ENCODE data around the gene SUSD2.

SUSD2 gene

DNA sequence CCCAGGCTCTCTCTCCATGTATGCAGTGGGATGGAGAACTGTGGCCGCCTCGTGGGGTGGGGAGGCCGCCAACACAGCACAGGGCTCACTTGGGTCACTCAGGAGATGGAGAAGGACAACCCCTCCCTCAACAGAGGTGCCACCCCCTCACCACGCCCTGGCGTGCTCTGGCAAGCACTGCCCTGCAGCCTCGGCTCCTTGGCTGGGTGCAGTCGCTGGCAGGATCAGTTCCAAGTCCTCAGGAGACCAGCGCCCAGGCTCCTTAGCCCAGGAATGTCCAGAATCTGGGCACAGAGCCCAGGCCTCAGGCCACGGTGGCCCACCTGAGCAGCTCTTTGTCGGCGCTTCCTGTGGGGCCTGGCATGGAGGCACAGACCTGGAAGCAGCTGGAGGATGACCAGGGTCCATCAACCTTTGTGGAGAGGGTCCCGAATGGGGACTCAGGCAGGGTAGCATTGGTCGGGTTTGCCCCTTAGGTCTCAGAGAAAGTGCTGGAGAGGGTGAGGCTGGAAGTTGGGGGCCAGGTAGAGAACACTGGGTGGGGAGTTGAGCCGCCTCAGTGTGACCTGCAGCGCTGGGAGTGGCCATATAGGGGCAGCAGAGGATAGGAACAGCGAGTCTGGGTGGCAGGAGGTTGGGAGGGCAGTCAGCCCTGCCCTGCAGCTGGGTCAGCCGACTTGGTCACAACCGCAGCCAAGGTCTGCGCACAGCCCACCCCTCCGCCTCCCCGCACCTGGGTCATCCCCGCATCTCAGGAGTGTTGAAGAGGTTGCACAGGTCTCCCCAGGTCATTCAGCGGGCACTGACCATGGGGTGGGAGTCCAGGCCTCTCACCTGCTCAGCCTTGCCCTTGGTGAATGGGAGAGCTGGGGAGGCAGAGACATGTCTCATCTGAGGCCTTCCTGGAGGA lies 8.2 kb downstream of the SUSD2 start:
- DNase-seq (ENCODE audit: low read depth): no peak
- H3K4me3 ChIP-seq (ENCODE audit: low read length): no peak overlapping the region
- TF ChIP-seq, protein P1, sequence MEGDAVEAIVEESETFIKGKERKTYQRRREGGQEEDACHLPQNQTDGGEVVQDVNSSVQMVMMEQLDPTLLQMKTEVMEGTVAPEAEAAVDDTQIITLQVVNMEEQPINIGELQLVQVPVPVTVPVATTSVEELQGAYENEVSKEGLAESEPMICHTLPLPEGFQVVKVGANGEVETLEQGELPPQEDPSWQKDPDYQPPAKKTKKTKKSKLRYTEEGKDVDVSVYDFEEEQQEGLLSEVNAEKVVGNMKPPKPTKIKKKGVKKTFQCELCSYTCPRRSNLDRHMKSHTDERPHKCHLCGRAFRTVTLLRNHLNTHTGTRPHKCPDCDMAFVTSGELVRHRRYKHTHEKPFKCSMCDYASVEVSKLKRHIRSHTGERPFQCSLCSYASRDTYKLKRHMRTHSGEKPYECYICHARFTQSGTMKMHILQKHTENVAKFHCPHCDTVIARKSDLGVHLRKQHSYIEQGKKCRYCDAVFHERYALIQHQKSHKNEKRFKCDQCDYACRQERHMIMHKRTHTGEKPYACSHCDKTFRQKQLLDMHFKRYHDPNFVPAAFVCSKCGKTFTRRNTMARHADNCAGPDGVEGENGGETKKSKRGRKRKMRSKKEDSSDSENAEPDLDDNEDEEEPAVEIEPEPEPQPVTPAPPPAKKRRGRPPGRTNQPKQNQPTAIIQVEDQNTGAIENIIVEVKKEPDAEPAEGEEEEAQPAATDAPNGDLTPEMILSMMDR (conservative IDR thresholded peaks at IDR 0.05; ENCODE audit: low read depth, low read length): peak; percentile 90

DNA sequence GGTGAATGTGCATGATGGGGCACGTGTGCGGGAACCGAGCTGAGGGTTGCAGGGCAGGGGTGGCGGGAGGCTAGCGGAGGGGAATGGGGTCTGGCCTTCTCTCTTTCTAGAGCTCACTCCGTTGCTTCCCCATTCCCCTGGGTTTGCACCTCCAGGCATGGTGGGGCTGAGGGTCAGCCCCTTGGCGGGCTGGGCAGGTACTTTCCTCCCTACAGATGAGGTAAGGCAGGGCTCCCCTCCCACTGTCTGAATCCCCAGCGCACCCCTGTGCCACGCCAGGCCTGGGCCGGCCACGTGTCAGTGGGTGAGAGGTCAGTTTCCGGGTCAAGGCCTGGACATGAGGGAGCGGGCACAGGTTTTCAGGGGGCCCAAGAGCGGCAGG lies 8.9 kb downstream of the SUSD2 start:
- DNase-seq (ENCODE audit: low read depth): no peak
- TF ChIP-seq, protein P1 (conservative IDR thresholded peaks at IDR 0.05; ENCODE audit: low read depth, low read length): no peak
- no peak overlapping the region for H3K4me3 ChIP-seq (ENCODE audit: low read length)

DNA sequence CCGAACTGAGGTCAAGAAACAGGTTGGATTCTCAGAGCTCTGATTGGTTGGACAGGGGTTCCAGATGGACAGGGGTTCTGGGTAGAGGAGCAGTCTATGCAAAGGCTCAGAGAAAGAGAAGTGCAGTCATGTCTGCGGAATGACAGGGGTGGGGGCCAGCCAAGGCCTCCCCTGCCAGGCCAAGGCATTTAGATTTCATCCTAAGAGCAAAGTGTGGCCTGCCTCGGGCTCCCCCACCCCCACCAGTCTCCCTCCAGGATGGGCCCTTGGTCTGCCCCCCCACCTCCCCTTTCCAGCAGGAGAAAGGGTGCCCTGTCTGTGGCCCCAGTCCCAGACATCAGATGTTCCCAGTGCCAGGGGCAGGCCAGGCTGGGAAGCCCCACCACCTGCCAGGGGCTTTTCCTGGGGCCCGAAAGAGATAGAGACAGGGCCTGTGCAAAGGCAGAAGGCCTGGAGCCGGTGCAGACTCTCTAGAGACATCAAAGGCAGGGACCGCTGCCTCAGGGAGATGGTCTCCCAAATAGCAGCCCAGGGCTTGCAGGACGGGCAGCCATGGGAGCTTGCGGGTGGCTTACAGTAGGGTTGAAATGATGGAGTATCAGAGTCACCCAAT lies 9.4 kb downstream of the SUSD2 start:
- DNase-seq (ENCODE audit: low read depth): no peak
- no peak overlapping the region for H3K4me3 ChIP-seq (ENCODE audit: low read length)
- TF ChIP-seq, protein P1 (conservative IDR thresholded peaks at IDR 0.05; ENCODE audit: low read depth, low read length): no peak

DNA sequence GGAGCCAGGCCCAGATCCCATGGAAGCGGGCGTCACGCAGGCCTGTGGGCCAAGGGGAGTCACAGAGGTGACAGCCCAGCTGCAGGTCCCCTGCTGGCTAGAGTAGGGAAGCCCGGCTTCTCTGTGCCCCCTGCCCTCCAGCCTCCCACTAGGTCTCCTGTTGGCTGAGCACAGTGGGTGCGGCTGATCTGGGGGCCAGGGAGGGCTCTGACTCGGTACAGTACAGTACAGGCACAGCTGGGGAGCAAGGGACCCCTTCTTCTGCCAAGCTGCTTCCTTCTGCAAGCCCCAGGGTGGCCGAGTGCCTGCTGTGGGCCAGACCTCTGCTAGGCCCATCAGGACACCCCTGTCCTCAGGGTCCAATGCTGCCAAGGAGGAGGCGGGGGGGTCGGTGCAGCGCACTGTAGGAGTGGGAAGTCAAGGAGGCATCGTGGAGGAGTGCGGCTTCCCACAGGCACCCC lies 10.1 kb downstream of the SUSD2 start:
- TF ChIP-seq, protein P1 (conservative IDR thresholded peaks at IDR 0.05; ENCODE audit: low read depth, low read length): no peak
- no peak for DNase-seq (ENCODE audit: low read depth)
- no peak overlapping the region for H3K4me3 ChIP-seq (ENCODE audit: low read length)

DNA sequence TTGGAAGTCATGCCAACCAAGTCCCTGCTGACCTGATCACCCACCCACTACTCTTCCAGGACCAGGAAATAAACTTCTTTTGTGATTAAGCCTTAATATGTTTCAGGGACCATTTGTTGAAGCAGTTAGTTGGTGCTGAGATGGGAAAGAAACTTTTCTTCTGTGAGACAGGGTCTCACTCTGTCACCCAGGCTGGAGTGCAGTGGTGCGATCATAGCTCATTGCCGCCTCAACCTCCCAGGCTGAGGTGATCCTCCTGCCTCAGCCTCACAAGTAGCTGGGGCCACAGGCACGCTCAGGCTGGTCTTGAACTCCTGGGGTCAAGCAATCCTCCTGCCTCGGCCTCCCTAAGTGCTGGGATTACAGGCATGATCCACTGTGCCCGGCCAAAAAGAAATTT lies 10.6 kb downstream of the SUSD2 start:
- DNase-seq (ENCODE audit: low read depth): no peak
- no peak overlapping the region for H3K4me3 ChIP-seq (ENCODE audit: low read length)
- TF ChIP-seq, protein P1 (conservative IDR thresholded peaks at IDR 0.05; ENCODE audit: low read depth, low read length): no peak

DNA sequence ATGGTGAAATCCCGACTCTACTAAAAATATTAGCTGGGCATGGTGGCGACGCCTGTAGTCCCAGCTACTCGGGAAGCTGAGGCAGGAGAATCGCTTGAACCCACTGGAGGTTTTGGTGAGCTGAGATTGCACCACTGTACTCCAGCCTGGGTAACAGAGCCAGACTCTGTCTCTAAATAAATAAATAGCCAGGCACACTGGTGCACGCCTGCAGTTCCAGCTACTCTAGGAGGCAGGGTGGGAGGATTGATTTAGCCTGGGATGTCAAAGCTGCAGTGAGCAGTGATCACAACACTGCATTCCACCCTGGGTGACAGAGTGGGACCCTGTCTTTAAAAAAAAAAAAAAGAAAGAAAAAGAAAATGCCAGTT lies 17.4 kb downstream of the SUSD2 start:
- TF ChIP-seq, protein P1 (conservative IDR thresholded peaks at IDR 0.05; ENCODE audit: low read depth, low read length): no peak
- DNase-seq (ENCODE audit: low read depth): no peak
- H3K4me3 ChIP-seq (ENCODE audit: low read length): no peak overlapping the region
